Umbilical cord (tissue), 2 donors: ENCODE results near the gene CHST12. TPM values are rescaled to one million over a fixed set of nuclear protein-coding genes. Genes with fewer than 3 reads are reported as not detected.

Experiments
- DNase-seq: peaks from one replicate; pipeline ENCODE4 v3.0.0-alpha.2; 2015; ENCODE audit warnings: low spot score
- total RNA-seq: library from RNA; depleted of rRNA; stranded (reverse); fragments of >200 nt; gene quantifications from one replicate; pipeline ENCODE4 v1.2.3, GENCODE V29; 2014; ENCODE audit warnings: low replicate concordance; ENCODE audit not compliant: insufficient read depth

The CHST12 gene
- total RNA-seq, 1 donor from 2014 or later: 3.9 TPM

DNA sequence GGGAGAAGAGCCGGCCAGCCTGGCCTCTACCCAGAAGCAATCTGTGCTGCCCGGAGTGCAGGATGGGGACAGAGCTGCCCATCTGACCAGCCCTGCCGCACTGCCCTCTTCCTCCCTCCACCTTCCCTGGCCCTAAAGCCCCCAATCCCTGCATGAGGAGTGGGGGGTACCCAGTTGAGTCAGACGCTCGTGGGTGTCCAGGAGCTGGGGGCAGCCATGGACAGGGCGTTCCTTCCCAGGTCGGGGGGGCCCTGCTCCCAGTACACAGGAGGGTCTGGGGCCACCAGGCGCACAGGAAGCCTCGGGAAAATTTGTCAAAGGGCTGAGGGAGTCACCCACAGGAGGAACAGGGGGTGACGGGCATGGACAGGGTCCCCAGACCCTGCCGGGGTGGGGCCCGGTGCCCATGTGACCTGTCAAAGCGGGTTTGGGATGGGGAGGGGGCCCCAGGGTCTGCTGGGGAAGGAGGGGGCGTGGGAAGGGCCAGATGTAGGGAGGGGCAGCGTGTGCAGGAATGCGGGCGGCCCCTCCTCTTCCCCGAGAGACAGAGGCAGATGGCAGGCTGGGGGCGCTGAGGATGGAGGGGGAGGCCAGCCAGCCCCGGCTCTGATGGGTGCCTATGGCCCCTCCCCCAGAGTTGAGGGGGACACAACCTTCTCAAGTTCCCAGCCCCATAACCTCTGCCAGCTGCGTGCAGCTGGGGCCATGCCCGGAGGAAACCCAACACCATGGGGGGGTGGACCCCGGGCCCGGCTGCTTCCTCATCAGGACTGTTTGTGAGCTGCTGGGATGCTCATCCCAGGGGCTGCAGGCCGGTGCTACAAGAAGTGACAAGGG, 94.3 kb downstream of the CHST12 start:
- DNase-seq: no peak

Other genes with a start within 250 kb of the CHST12 start
- 23.8 TPM for gene MAD1L1, start 170.7 kb upstream of the CHST12 start, total RNA-seq
- 9.1 TPM for gene MRM2, start 161.4 kb upstream of the CHST12 start, total RNA-seq
- 2.2 TPM for gene NUDT1, start 161.4 kb upstream of the CHST12 start, total RNA-seq
- gene SNX8, start 89.2 kb upstream of the CHST12 start, total RNA-seq: 5.1 TPM
- 102 TPM for gene EIF3B, start 48.8 kb upstream of the CHST12 start, total RNA-seq
- not detected for gene GRIFIN, start 72.8 kb downstream of the CHST12 start, total RNA-seq
- gene LFNG, start 116.2 kb downstream of the CHST12 start, total RNA-seq: 11.1 TPM
- gene BRAT1, start 151.9 kb downstream of the CHST12 start, total RNA-seq: 12.5 TPM
- 5.1 TPM for gene IQCE, start 155.4 kb downstream of the CHST12 start, total RNA-seq
- 20.5 TPM for gene TTYH3, start 228.4 kb downstream of the CHST12 start, total RNA-seq